ENCODE data around the gene CAMSAP2.

The CAMSAP2 gene

GRCh38 chr1:200856716-200857357 lies 118.1 kb downstream of the CAMSAP2 start:
- DNase-seq, result no peak

GRCh38 chr1:200857804-200858203 lies 119.1 kb downstream of the CAMSAP2 start:
- DNase-seq, result peak; percentile 52

GRCh38 chr1:200861937-200862647 lies 123.4 kb downstream of the CAMSAP2 start:
- DNase-seq, result no peak

GRCh38 chr1:200862713-200863415 lies 124.2 kb downstream of the CAMSAP2 start:
- no peak for DNase-seq

DNA sequence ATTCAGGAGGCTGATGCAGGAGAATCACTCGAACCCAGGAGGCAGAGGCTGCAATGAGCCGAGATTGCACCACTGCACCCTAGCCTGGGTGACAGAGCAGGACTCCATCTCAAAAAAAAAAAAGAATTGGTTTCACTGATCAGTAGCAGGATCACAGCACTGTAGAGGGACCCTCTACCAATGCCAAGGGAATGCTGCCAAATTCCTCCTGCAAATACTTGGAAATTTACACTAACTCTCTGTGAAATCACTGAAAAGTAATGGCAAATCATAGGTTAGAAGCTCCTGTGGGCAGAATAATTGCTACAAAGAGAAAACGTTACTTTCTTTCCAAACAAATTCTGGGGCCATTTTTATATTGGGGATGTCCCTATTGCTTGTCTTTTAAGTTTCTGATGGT lies 127.4 kb downstream of the CAMSAP2 start:
- DNase-seq, result no peak

GRCh38 chr1:200866521-200866920 lies 127.8 kb downstream of the CAMSAP2 start:
- DNase-seq, result no peak

DNA sequence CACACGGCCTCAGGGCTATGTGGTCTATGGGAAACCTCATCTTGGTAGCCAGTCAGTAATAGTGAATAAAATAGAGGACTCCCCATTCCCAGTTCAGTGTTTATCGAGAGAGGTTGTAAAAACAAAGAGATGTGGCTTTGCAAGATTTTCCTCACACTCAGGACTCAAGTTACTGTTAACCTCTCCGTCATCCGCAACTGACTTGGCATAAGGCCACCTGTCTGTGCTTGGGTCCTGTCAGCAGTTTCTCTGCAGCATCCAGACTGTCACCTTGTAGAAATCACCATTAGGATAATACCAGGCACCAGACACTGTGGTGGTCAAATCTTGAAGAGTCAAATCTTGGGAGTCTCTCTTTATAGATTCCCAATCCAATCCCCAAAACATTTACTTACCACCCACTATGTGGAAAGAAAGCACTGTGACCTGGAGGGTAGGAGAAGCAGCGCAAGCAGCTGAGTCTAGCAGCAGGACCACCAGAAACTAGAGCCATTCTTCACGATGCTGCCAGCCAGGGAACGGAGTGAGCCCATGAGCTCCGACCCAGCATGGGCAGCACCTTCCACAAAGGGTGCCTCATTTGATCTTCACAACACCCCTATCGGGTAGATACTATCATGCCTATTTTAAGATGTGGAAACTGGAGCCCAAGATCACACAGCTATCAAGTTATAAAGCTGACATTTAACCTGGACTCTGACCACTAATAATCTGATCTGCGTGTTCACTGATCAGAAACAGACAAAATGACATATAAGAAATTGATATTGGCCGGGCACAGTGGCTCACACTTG lies 128.5 kb downstream of the CAMSAP2 start:
- DNase-seq, result no peak

DNA sequence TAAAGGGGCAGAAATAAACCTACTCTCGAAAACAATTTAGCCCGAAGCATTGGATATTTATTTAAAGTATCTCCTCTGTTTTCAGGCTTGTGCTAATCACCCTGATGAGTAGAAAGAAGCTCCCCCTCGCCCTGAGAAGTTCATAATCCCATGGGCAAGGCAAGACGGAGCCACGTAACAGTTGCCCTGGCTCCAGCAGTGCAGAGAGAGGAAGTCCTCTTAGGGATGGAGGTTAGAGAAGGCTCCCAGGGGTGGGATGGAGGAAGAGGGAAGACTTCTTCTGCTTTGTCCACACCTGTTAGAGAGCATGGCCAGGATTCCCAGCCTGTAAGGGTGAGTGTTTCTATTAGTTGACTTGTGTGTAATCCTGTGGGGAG lies 130.7 kb downstream of the CAMSAP2 start:
- no peak for DNase-seq

DNA sequence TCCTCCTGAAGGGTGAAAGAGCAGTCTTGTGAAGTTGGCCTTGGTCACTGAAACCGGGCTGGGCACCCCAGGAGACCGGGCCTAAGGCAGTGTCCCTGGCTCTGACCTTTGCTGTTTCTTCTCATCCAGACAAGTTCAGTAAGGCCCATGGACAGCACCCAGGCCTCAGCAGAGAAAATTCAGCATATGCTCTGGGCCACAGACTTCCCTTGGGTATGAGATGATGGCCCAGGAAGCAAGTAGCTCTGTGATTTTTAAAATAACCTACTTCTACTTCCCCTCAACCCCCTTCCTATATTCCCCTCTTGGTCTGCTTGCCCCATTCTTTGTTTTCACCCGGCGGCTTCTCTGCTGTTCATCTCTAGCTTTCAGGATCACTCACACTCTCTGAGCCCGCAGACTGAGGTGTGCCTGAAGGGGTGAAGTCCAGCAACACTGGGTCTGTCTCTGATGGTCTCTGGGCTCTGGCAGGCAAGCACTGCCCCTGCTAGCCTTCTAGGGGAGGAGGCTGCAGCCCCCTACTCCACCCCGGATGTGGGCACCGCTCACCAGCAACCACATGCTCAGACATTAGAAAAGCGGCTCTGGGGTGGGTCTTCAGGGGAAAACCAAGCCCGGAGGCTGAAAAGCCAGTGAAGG lies 131.2 kb downstream of the CAMSAP2 start:
- DNase-seq, result no peak

- DNase-seq, result no peak
Observed at GRCh38 chr1:200872446-200873115, 133.9 kb downstream of the CAMSAP2 start, which contains the start of gene GPR25. Gene GPR25 (plus strand): TSS chr1:200872981. CDS start chr1:200873038, 57 bp downstream.

GRCh38 chr1:200873116-200873670 lies 134.5 kb downstream of the CAMSAP2 start:
- no peak for DNase-seq

DNA sequence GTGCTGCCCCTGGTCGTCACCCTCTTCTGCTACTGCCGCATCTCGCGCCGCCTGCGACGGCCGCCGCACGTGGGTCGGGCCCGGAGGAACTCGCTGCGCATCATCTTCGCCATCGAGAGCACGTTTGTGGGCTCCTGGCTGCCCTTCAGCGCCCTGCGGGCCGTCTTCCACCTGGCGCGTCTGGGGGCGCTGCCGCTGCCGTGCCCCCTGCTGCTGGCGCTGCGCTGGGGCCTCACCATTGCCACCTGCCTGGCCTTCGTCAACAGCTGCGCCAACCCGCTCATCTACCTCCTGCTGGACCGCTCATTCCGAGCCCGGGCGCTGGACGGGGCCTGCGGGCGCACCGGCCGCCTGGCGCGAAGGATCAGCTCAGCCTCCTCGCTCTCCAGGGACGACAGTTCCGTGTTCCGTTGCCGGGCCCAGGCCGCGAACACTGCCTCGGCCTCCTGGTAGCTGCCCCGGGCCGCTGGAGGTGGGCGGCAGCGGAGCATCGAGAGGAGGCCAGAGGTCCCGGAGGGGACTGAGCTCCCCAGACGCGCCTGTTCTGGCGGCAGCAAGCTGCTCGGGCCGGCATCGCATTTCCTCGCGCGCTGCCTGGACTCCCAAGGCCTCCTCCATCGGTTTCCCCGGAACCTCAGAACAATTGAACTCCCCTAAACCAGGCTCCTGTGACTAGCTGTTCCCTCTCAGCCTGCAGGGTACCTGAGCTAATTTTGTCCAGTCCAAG lies 135.1 kb downstream of the CAMSAP2 start:
- DNase-seq, result no peak

GRCh38 chr1:200874694-200875093 lies 136.0 kb downstream of the CAMSAP2 start:
- DNase-seq, result no peak

DNA sequence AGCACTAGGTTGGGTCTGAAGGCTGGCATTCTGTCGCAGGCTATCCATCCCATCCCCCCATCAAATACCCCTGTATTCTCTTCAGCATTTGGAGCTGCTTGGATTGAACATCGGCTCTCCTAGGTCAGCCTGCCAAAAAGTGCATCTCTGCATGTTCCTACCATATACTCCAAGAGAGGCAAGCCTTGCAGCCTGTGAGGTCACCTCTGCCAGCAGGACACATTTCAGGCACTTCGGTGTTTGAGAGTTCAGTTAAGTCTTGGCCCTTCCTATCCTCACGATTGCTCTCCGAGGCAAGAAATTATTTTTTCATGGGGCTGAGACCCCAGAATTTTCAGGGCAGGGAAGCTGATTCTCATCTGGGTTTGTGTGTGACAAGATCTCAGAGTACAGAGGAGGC lies 136.7 kb downstream of the CAMSAP2 start:
- DNase-seq, result no peak

DNA sequence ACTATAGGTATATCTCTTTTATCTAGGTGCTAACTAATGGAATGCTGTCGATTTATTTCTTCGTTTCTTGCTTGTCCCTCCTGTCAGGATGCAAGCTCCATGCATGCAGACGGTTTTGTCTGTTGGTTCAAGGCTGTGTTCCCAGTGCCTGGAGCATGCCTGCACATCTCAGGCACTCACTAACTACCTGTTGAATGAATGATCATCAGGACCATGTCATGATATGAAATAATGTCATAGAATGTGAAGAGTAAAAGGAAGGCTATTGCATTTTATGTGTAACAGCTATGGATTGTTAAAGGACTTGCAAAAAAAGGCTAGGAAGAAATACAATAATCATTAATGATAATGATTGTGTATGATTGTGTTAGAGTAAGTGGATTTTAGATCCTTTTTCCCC lies 138.3 kb downstream of the CAMSAP2 start:
- no peak for DNase-seq

DNA sequence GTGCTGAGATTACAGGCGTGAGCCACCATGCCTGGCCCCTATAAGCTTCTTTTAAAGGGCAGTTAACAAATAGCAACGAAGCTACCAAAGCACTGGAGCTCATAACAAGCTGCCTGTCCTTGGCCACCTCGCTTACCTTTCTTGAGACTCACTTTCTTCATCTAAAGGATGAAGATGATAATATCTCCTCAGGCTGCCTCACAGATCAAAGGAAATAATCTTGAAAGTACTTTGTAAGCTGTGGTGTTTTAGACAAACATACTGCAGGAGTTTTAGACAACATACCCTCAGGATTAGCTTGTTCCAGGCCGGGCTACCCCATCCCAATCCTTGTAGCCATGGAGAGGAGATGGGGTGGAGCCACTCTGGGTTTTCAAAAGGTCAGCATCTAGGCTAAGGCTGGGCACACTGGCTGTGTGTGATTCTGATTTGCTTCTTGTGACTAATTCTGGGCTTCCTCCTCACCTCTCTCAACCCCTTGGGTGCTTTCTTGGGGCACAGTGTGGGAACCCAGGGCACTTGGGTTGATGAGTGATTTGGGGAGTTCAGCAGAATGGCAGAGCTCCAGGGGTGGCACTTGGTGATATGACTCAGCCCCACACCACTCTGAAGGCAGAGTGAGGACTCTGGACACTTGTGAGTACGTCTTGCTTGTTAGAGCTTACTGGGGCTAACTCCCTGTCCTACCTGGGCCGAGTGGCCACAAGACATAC lies 139.3 kb downstream of the CAMSAP2 start:
- DNase-seq, result no peak

DNA sequence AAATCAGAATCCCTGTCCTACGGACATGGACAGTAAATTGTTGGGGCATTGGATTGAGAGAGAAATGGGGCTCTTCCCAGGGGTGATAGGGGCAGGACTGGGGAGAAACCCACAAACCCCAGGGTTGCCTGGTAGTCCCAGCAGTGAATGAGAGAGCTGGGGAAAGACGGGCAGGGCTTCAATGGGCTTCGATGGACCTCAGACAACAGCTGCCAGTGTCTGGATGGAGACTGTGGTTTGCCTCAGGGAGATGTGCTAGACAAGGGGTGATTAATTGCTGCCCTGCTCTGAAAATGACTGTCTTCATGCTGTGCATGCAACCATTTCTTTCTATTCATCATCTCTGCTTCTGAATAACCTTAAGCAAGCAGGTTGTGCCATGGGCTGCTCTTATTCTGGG lies 141.5 kb downstream of the CAMSAP2 start:
- no peak for DNase-seq

- no peak for DNase-seq
Observed at GRCh38 chr1:200883118-200883517, 144.4 kb downstream of the CAMSAP2 start.

DNA sequence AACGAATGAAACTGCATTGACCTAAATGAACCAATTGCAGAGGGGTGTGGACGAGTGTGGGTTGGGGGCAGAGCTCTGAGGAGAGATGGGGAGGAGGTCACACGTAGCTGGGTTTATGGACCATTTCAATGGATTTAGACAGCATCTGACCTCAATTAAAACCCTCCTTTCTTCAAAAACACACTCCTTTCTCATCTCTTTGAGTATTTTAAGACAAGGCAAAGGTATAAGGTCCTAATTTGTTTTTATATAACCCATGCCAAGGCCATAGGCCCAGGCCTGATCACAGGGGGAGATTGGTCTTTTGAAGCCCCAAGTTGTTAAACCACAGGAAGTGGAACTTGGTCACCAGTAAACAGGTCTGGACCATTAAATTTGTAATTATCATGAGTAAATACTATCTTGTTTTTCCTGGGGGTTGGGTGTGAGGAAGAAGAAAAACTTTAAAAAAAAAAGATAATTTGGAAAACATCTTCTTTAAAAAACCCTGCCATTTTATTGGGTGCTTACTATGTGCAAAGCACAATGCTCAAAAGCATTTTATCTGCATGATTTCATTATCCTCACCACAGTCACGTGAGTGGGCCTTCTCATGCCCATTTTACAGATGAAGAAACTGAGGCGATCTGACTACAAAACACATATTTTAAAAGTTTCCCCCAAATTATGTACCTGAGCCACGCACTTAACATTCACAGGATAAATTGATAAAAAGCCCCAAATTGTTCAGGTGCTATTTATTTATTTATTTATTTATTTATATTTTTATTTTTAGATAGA lies 147.1 kb downstream of the CAMSAP2 start:
- DNase-seq, result no peak

DNA sequence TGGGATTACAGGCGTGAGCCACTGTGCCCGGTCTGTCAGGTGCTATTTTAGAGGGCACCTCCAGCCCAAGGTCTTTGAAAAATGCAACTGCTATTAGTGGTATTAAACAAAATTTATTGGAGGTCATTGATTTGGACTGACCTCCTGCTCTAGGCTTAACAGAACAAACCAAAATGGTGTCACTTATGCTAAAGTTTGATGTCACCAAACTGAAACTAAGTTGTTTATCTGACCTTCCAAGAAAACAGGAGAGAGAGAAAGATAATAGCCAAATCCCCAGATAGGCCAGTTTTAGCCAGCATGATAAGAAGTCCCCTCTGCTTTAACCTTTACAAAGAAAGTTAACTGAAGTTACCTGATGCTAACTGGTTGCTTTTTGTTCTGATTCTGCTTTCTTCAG lies 147.9 kb downstream of the CAMSAP2 start:
- DNase-seq, result no peak

Data from GF-D8 (cell line).